Neuronal stem cell (in vitro differentiated cells): ENCODE measurements around the gene VWF.
A peak's percentile ranks its signal among the peaks of the same experiment; 100 is the strongest.

Experiments used
- DNase-seq: peaks from one replicate; pipeline ENCODE4 v3.0.0-alpha.2; 2013; ENCODE audit warnings: low spot score
- H2AFZ ChIP-seq: one replicate; pipeline ENCODE4 v1.6.1; 2013; ENCODE audit warnings: mild to moderate bottlenecking, low read length, inconsistent platforms
- H2AK5ac ChIP-seq: 2 replicates; pipeline ENCODE4 v1.6.1; 2013; ENCODE audit warnings: low read depth, mild to moderate bottlenecking, inconsistent platforms, low read length, moderate library complexity, mixed read lengths
- H2BK120ac ChIP-seq: 2 replicates; pipeline ENCODE4 v1.6.1; 2013; ENCODE audit warnings: low read depth, mild to moderate bottlenecking, inconsistent platforms, low read length, moderate library complexity, mixed read lengths
- H2BK12ac ChIP-seq: one replicate; pipeline ENCODE4 v1.6.1; 2013; ENCODE audit warnings: low read length, inconsistent platforms
- H2BK15ac ChIP-seq: 2 replicates; pipeline ENCODE4 v1.6.1; 2013; ENCODE audit warnings: mild to moderate bottlenecking, low read length, inconsistent platforms, mixed read lengths
- H2BK5ac ChIP-seq: one replicate; pipeline ENCODE4 v1.6.1; 2013; ENCODE audit warnings: inconsistent platforms, mild to moderate bottlenecking, low read length, moderate library complexity
- H3K14ac ChIP-seq: one replicate; pipeline ENCODE4 v1.6.1; 2013; ENCODE audit warnings: low read length, inconsistent platforms
- H3K18ac ChIP-seq: 2 replicates; pipeline ENCODE4 v1.6.1; 2013; ENCODE audit warnings: low read length, inconsistent platforms
- H3K23ac ChIP-seq: 2 replicates; pipeline ENCODE4 v1.6.1; 2013; ENCODE audit warnings: low read depth, mild to moderate bottlenecking, mixed read lengths, low read length, inconsistent platforms; ENCODE audit not compliant: poor library complexity
- H3K27ac ChIP-seq: replicated peaks from 3 replicates; pipeline ENCODE4 v1.5.1; 2013; ENCODE audit warnings: low read length, inconsistent platforms
- H3K27me3 ChIP-seq, 3 experiments: 2 replicates each; pipeline ENCODE4 v1.6.1; 2013; ENCODE audit warnings: low read length in 3 of 3, mild to moderate bottlenecking in 2 of 3, inconsistent platforms in 1 of 3, low read depth in 1 of 3, mixed read lengths in 1 of 3, moderate library complexity in 1 of 3; ENCODE audit not compliant: control insufficient read depth in 3 of 3, insufficient read depth in 3 of 3
- H3K36me3 ChIP-seq, 2 donors: replicated peaks in 1 of 2; 2 replicates each; pipeline ENCODE4 v1.6.1; 2013; ENCODE audit warnings: low read length in 2 of 2; ENCODE audit not compliant: control insufficient read depth in 2 of 2, insufficient read depth in 2 of 2
- H3K4ac ChIP-seq: 2 replicates; pipeline ENCODE4 v1.6.1; 2013; ENCODE audit warnings: inconsistent platforms, mild to moderate bottlenecking, low read length, moderate library complexity
- H3K4me1 ChIP-seq, 2 donors: 1 replicate in 1 of 2; 2 replicates in 1 of 2; pipeline ENCODE4 v1.6.1; 2013; ENCODE audit warnings: low read length in 2 of 2, low read depth in 1 of 2; ENCODE audit not compliant: control insufficient read depth in 2 of 2, insufficient read depth in 1 of 2
- H3K4me2 ChIP-seq: one replicate; pipeline ENCODE4 v1.6.1; 2013; ENCODE audit warnings: mild to moderate bottlenecking, low read length, inconsistent platforms; ENCODE audit not compliant: insufficient read depth, poor library complexity, severe bottlenecking
- H3K4me3 ChIP-seq, 2 donors: 2 replicates each; pipeline ENCODE4 v1.5.1; 2013; ENCODE audit warnings: low read length in 2 of 2, mild to moderate bottlenecking in 2 of 2, inconsistent platforms in 1 of 2, moderate library complexity in 1 of 2
- H3K79me1 ChIP-seq: one replicate; pipeline ENCODE4 v1.6.1; 2013; ENCODE audit warnings: low read depth, mild to moderate bottlenecking, inconsistent platforms, low read length, moderate library complexity
- H3K9ac ChIP-seq: one replicate; pipeline ENCODE4 v1.6.1; 2013; ENCODE audit warnings: mild to moderate bottlenecking, low read depth, low read length, inconsistent platforms; ENCODE audit not compliant: poor library complexity
- H3K9me3 ChIP-seq, 2 donors: replicated peaks in 1 of 2; 2 replicates each; pipeline versions ENCODE3 to v1.6.1; 2013; ENCODE audit warnings: low read length in 2 of 2, mild to moderate bottlenecking in 2 of 2, inconsistent platforms in 1 of 2, low read depth in 1 of 2, mixed read lengths in 1 of 2, moderate library complexity in 1 of 2; ENCODE audit not compliant: control insufficient read depth in 2 of 2, insufficient read depth in 1 of 2
- H4K8ac ChIP-seq: one replicate; pipeline ENCODE4 v1.6.1; 2013; ENCODE audit warnings: low read depth, mild to moderate bottlenecking, inconsistent platforms, low read length, moderate library complexity
- H4K91ac ChIP-seq: one replicate; pipeline ENCODE4 v1.6.1; 2013; ENCODE audit warnings: low read length, low read depth, mild to moderate bottlenecking, inconsistent platforms; ENCODE audit not compliant: poor library complexity
- WGBS, 2 donors: extraction: QIAGEN DNeasy Blood & Tissue Kit; methylation state at CpG; one replicate each; pipeline ENCODE4 v1.1.7; 2013; ENCODE audit warnings: missing lambda C conversion rate in 2 of 2, mixed read lengths in 1 of 2; ENCODE audit not compliant: insufficient read length in 2 of 2, insufficient replicate concordance in 1 of 2; ENCODE audit errors: extremely low coverage in 2 of 2; 5-methylcytosine and 5-hydroxymethylcytosine counted together

Gene VWF

GRCh38 chr12:6113691-6114475 lies 10.6 kb downstream of the VWF start:
- H3K18ac ChIP-seq, result peak overlapping the region; percentile 65
- DNase-seq, result no peak
- H3K9me3 ChIP-seq, result no peaks in the 10 kb centered on the region

GRCh38 chr12:6112004-6112403 lies 12.5 kb downstream of the VWF start:
- Histone ChIP-seq H2BK120ac (no peak overlapping the region), H3K4me3 (no peak overlapping the region), H2BK15ac (no peak overlapping the region), H3K36me3 (peaks cover 0 to 2% of the 10 kb centered on the region in 2 donors), H2AK5ac (no peak overlapping the region), H2AFZ (no peak overlapping the region), H2BK5ac (no peak overlapping the region), H3K9me3 (no peaks in the 10 kb centered on the region), H4K8ac (no peak overlapping the region), H3K27ac (no peak overlapping the region), H3K9ac (no peak overlapping the region), H3K18ac (no peak overlapping the region), H3K23ac (no peak overlapping the region), H3K79me1 (no peaks in the 10 kb centered on the region), H3K14ac (no peak overlapping the region), H4K91ac (no peak overlapping the region), H2BK12ac (no peak overlapping the region), H3K4me1 (no peaks in the 10 kb centered on the region), H3K4me2 (no peak overlapping the region), H3K4ac (no peak overlapping the region), H3K27me3 (peaks cover 0 to 23% (median 0%) of the 10 kb centered on the region in 3 experiments)
- DNase-seq, result no peak
- no CpG with 5 or more reads among the region's 5 CpGs for WGBS, 2 donors

More at GRCh38 chr12:6113691-6114475, 10.6 kb downstream of the VWF start:
- Histone ChIP-seq H3K9ac (no peak overlapping the region), H3K4me3 (no peak overlapping the region), H4K8ac (no peak overlapping the region), H3K4me2 (no peak overlapping the region), H2AFZ (no peak overlapping the region), H2AK5ac (peak overlapping the region; percentile 29), H3K27ac (no peak overlapping the region), H4K91ac (no peak overlapping the region), H3K36me3 (peaks cover 0 to 2% of the 10 kb centered on the region in 2 donors), H2BK5ac (no peak overlapping the region), H3K23ac (no peak overlapping the region), H3K14ac (no peak overlapping the region), H3K4me1 (no peaks in the 10 kb centered on the region), H2BK15ac (peak overlapping the region; percentile 25), H3K79me1 (no peaks in the 10 kb centered on the region), H3K4ac (no peak overlapping the region), H3K27me3 (peaks cover 0 to 26% (median 0%) of the 10 kb centered on the region in 3 experiments), H2BK12ac (no peak overlapping the region), H2BK120ac (no peak overlapping the region)
- no CpG with 5 or more reads among the region's 11 CpGs for WGBS, 2 donors

GRCh38 chr12:6110006-6110405 lies 14.5 kb downstream of the VWF start:
- Histone ChIP-seq H3K23ac (no peak overlapping the region), H2BK5ac (no peak overlapping the region), H3K27me3 (peaks cover 0 to 13% (median 0%) of the 10 kb centered on the region in 3 experiments), H3K14ac (no peak overlapping the region), H3K4me1 (no peaks in the 10 kb centered on the region), H3K4me3 (peak overlapping the region in 1 of 2 donors; percentile 46), H2BK120ac (no peak overlapping the region), H3K79me1 (no peaks in the 10 kb centered on the region), H2BK12ac (no peak overlapping the region), H4K91ac (no peak overlapping the region), H4K8ac (no peak overlapping the region), H3K36me3 (peaks cover 0 to 2% of the 10 kb centered on the region in 2 donors), H2BK15ac (no peak overlapping the region), H3K9me3 (no peaks in the 10 kb centered on the region), H3K27ac (no peak overlapping the region), H2AK5ac (no peak overlapping the region), H3K18ac (no peak overlapping the region), H3K4ac (no peak overlapping the region), H3K9ac (no peak overlapping the region), H3K4me2 (no peak overlapping the region), H2AFZ (no peak overlapping the region)
- DNase-seq, result no peak
- WGBS, 2 donors, result no CpG with 5 or more reads among the region's 4 CpGs

GRCh38 chr12:6106218-6106617 lies 18.3 kb downstream of the VWF start:
- H3K79me1 ChIP-seq, result no peaks in the 10 kb centered on the region
- H4K91ac ChIP-seq, result no peak overlapping the region
- no peaks in the 10 kb centered on the region for H3K27me3 ChIP-seq
- H3K27ac ChIP-seq, result no peak overlapping the region
- peaks cover 0 to 2% of the 10 kb centered on the region in 2 donors for H3K36me3 ChIP-seq
- H2BK120ac ChIP-seq, result no peak overlapping the region
- H3K4me1 ChIP-seq, result no peaks in the 10 kb centered on the region
- H2AFZ ChIP-seq, result no peak overlapping the region
- no peaks in the 10 kb centered on the region for H3K9me3 ChIP-seq
- no peak for DNase-seq
- H4K8ac ChIP-seq, result no peak overlapping the region
- no peak overlapping the region for H2BK15ac ChIP-seq
- no peak overlapping the region for H3K18ac ChIP-seq
- H2AK5ac ChIP-seq, result no peak overlapping the region
- no peak overlapping the region for H3K23ac ChIP-seq
- no peak overlapping the region for H3K4me3 ChIP-seq
- no CpG with 5 or more reads among the region's 3 CpGs for WGBS, 2 donors
- H3K9ac ChIP-seq, result no peak overlapping the region
- no peak overlapping the region for H3K4me2 ChIP-seq
- no peak overlapping the region for H2BK5ac ChIP-seq
- H3K14ac ChIP-seq, result no peak overlapping the region
- H2BK12ac ChIP-seq, result no peak overlapping the region
- no peak overlapping the region for H3K4ac ChIP-seq
